Activated CD8-positive, alpha-beta memory T cell treated with anti-CD3 and anti-CD28 coated beads, Interleukin-2, amount 50 U/mL, for 1 hour (primary cell): ENCODE measurements around the gene MYBL2.
"Not testable (repeated sequence)": the region's sequence is repeated elsewhere in the genome, so short reads cannot be mapped to it uniquely, and the experiment has no call there.

Experiments used
- DNase-seq: peaks from one replicate; pipeline ENCODE4 v3.0.0-alpha.2; 2020; ENCODE audit errors: extremely low read depth

MYBL2 gene

GRCh38 chr20:43666376-43667328 lies at the start of gene MYBL2:
MYBL2 (plus strand) TSS chr20:43667114; CDS start chr20:43667284, 170 bp downstream.
- no peak for DNase-seq

DNA sequence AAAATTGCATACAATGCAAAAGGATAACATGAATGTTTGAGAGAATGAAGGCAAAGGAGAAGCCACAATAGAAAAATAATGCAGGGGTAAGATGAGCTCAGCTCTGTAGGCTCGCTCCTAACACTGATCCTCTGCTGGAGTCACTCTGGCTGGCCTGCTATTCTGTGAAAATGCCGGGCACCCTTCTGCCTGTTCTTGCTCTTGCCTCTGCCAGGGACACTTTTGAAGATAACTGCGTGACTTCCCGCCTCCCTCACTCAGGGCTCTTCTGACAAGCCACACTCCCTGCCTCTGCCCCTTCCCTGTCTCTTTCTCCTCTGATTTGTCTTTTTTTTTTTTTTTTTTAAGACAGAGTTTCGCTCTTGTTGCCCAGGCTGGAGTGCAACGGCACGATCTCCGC lies 35.3 kb upstream of the MYBL2 start:
- no peak for DNase-seq

- no peak for DNase-seq
Observed at GRCh38 chr20:43636429-43636828, 30.5 kb upstream of the MYBL2 start.

DNA sequence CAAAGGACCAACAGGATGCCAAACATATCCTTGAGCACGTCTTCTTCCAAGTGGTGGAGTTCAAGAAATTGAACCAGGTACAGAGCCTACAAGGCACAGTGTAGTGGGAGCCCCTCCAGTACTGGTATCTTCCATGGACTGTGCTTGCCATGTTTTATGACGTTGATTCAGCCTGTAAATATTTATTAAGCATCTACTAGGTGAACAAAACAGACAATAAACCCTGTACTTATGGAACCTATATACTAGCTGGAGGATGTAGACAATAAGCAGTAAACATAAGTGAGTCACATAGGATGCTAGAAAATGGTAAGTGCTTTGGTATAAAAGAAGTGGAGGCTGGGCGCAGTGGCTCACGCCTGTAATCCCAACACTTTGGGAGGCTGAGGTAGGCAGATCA lies 24.4 kb upstream of the MYBL2 start:
- DNase-seq, result no peak

DNA sequence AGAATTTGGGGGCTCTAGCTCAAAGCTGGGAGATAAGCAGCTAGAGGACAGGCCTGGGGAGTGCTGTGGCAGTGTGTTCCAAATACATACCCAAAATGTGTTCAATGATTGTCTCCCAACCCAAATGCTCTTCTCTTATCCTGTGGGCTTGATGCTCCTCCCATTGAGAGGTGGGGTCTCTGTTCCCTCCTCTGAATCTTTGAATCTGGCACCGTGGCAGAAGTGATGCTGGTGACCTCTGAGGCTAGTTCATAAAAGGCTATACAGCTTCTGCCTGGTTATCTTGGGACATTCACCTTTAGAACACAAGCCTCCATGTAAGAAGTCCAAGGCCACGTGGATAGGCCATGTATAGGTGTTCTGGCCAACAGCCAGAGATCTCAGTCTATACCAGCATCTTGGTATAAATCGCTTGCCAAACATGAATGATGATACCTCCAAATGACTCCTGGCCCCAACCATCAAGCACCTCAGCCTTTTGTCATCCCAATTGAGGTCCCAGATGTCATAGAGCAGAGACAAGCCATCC lies 15.9 kb upstream of the MYBL2 start:
- no peak for DNase-seq

DNA sequence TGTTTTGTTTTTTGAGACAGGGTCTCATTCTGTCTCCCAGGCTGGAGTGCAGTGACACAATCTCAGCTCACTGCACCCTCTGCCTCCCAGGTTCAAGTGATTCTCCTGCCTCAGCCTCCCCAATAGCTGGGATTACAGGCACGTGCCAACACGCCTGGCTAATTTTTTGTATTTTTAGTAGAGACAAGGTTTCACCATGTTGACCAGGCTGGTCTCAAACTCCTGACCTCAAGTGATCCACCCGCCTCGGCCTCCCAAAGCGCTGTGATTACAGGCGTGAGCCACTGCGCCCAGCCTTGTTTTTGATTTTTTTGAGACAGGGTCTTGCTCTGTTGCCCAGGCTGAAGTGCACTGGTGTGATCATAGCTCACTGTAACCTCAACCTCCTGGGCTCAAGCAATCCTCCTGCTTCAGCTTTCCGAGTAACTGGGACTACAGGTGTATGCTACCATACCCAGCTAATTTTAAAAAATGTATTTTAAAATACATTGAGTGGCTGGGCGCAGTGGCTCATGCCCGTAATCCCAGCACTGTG lies 15.2 kb upstream of the MYBL2 start:
- not testable (repeated sequence) for DNase-seq

- no peak for DNase-seq
Observed at GRCh38 chr20:43653966-43654365, 12.9 kb upstream of the MYBL2 start.

- DNase-seq, result not testable (repeated sequence)
Observed at GRCh38 chr20:43655176-43655575, 11.7 kb upstream of the MYBL2 start.

GRCh38 chr20:43655937-43656336 lies 11.0 kb upstream of the MYBL2 start:
- no peak for DNase-seq

GRCh38 chr20:43658069-43658722 lies 8.7 kb upstream of the MYBL2 start:
- DNase-seq, result no peak

DNA sequence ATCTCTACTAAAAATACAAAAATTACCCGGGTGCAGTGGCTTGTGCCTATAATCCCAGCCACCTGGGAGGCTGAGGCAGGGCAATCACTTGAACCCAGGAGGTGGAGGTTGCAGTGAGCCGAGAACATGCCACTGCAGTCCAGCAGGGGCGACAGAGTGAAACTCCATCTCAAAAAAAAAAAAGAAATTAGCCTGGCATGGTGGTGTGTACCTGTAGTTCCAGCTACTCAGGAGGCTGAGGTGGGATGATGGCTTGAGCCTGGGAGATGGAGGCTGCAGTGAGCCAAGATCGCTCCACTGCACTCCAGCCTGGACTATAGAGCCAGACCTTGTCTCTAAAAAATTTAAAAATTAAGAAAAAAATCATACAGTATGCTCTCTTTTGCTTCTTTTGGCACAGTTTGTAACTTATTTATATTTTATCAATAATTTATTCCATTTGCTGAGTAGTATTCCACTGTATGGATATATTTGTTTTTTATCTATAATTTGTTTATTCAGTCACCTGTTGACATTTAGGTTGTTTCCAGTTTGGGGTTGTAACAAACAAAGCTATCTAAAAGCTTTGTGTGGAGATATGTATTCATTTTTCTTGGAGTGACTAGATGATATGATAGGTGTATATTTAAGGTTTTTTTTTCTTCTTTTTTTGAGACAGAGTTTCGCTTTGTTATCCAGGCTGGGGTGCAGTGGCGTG lies 8.0 kb upstream of the MYBL2 start:
- DNase-seq, result no peak

DNA sequence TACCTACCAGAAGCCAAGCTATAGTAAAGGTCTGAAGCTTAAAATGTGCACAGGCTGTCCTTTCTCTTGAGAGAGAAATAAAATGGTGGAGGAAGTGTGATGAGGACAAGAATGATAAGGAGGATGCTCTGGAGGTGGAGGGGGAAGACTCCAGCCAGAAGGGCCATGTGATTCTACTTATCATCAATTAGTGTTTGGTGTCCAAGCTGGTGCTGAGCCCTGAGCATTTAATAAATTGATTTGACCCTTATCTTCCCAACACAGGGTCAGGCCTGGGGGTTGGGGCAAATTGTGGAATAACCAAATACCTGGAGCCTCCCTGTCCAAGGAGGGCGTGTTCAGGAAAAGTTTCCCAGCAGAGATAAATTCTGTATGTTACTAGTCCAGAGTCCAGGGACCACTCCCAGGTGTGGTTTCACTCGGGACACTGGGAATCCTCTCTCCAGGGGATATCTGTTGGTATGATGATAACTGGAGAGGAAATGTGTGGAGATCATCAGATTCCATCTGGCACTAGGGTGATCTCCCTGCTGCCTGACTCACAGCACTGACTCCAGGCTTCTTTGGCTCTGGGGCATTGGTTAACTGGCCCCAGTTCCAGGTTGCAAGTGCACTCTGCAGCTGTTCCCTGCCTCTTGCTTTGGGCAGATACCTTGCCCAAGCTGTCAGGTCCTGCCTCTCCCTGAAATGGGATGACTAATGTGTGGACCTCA lies 3.8 kb upstream of the MYBL2 start:
- DNase-seq, result no peak

DNA sequence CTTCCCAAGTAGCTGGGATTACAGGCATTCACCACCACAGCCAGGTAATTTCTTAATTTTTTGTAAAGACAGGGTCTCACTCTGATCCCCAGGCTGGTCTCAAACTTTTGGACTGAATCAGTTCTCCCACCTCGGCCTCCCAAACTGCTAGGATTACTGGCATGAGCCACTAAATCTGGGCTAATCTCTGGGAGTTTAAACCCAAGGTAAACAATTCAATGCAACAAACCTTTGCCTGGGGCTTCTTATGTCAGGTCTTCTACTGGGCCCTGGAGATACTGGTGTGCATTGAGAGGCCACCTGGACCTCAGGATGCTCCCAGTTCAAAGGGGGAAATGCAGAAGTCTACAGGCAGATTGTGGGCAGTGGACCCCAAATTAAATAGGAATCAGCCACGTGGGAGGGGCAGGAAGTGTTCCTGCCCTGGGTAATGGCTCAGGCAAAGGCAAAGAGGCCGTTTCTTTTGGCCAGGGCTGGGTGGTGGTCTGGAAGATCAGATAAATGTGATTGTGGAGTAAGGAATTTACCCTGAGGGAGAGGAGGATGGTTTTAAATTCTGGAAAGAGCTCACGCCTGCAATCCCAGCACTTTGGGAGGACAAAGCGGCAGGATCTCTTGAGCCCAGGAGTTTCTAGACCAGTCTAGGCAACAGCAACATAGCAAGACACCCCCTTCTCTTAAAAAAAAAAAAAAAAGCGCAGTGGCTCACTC lies 1.3 kb upstream of the MYBL2 start:
- DNase-seq, result no peak

GRCh38 chr20:43667341-43668132 lies 623 bp downstream of the MYBL2 start:
- DNase-seq, result no peak

GRCh38 chr20:43669332-43669731 lies 2.4 kb downstream of the MYBL2 start:
- DNase-seq, result no peak

DNA sequence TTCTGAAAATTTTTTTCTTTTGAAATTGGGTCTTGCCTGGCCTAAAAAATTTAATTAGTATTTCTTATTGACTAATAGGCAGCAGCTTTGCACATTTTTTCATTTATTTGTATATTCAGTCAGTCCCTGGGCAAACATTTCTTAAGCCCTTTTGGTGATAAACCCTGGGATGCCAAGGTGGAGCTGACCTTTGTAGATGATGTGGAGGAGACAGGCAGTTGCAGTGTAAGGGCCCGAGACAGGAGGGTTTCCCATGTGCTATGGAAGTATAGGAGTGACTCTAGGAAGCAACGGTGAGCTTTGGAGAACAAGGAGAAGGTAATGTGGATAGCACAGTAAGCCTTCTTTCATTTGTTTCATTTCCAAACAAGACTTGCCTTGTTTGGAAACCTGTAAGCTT lies 3.5 kb downstream of the MYBL2 start:
- no peak for DNase-seq

- DNase-seq, result no peak
Observed at GRCh38 chr20:43676368-43676767, 9.5 kb downstream of the MYBL2 start.

DNA sequence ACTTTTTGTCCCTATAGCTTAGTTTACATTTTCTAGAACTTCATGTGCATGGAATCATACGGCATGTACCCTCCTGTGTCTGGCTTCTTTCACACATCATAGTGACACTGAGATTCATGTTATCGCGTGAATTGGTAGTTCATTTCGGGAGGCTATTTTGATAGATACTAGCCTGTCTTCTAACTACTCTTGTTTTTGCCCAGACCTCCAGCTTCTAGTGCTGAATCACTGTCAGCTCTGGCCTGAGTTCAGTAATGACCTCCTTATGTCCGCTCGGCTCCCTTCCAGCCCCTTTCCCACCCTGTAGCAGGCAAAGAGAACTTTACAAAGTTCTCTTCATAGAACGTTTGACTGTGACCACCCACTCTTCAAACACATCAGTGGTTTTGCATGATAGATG lies 14.1 kb downstream of the MYBL2 start:
- no peak for DNase-seq

DNA sequence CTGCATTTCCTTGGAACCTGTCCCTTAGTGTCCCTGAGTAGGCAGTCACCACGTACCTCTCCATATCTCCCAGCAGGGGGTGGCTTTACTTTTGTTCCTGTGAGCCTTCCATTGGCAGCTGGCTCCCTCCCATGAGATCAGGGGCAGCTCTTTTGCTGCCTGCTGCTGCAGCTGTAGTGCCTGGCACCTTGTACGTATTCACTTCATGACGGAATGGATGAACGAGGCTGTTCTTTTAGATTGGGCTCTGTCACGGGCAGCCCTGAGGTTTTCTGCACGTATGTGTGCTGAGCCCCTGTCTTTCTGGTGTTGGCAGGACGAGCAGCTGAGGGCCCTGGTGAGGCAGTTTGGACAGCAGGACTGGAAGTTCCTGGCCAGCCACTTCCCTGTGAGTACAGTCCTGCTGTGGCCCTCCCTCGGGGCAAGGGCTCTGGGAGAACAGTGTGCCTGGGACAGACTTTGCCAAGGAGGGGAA lies 14.6 kb downstream of the MYBL2 start:
- DNase-seq, result no peak

GRCh38 chr20:43681991-43682410 lies 15.1 kb downstream of the MYBL2 start:
- DNase-seq, result no peak
